WTC11 (cell line): ENCODE results near the gene BICDL2.

Source experiments
- ATF2 ChIP-seq: sonication (generic); formaldehyde crosslinking; IDR thresholded peaks from 2 replicates; pipeline ENCODE4 v1.8.1; 2022; ENCODE audit warnings: low read depth, missing genetic modification reagents, borderline replicate concordance
- CTCF ChIP-seq: fragments of 200-600 bp; IDR thresholded peaks from 2 replicates; pipeline ENCODE4 v1.8.0; 2022; ENCODE audit warnings: antibody characterized with exemption
- E2F5 ChIP-seq: sonication (generic); formaldehyde crosslinking; IDR thresholded peaks from 2 replicates; pipeline ENCODE4 v1.8.1; 2022; ENCODE audit warnings: mild to moderate bottlenecking, moderate library complexity, missing genetic modification reagents
- MAX ChIP-seq: sonication (generic); formaldehyde crosslinking; IDR thresholded peaks from 2 replicates; pipeline ENCODE4 v1.8.0; 2022; ENCODE audit warnings: mild to moderate bottlenecking, missing genetic modification reagents
- MXD4 ChIP-seq: fragments of 250-450 bp; sonication (Bioruptor Pico); IDR thresholded peaks from 2 replicates; pipeline ENCODE4 v1.8.0; 2021; ENCODE audit warnings: mild to moderate bottlenecking, moderate library complexity, borderline replicate concordance
- NFE2L1 ChIP-seq: sonication (generic); formaldehyde crosslinking; IDR thresholded peaks from 2 replicates; pipeline ENCODE4 v1.8.1; 2023; ENCODE audit warnings: missing genetic modification reagents
- NFYB ChIP-seq: sonication (generic); formaldehyde crosslinking; conservative IDR thresholded peaks from 2 replicates; pipeline ENCODE4 v1.8.0; 2022; ENCODE audit warnings: low read depth, missing genetic modification reagents
- RELA ChIP-seq: sonication (generic); formaldehyde crosslinking; IDR thresholded peaks from 2 replicates; pipeline ENCODE4 v1.8.1; 2022; ENCODE audit warnings: missing genetic modification reagents, mild to moderate bottlenecking, borderline replicate concordance
- TCF7 ChIP-seq: sonication (generic); formaldehyde crosslinking; IDR thresholded peaks from 2 replicates; pipeline ENCODE4 v1.8.0; 2022; ENCODE audit warnings: mild to moderate bottlenecking, low read depth, missing genetic modification reagents, moderate library complexity
- ZNF219 ChIP-seq: sonication (generic); formaldehyde crosslinking; IDR thresholded peaks from 2 replicates; pipeline ENCODE4 v1.8.0; 2023; ENCODE audit warnings: missing genetic modification reagents, mild to moderate bottlenecking, borderline replicate concordance

- TF ChIP-seq MAX (CRISPR knock-in tag) (no peak), NFYB (no peak), MXD4 (CRISPR knock-in tag) (no peak), CTCF (no peak), ATF2 (no peak), RELA (no peak), ZNF219 (no peak), NFE2L1 (CRISPR knock-in tag) (no peak), TCF7 (CRISPR knock-in tag) (no peak), E2F5 (no peak)
These were observed 36.7 kb upstream of the BICDL2 start for GRCh38 chr16:3073448-3073847.
